HG03520 (cell line): ENCODE measurements around the gene ARAP1.

Source experiments
- ATAC-seq: cut with Tn5 transposase; IDR thresholded peaks from one replicate; pipeline ENCODE4 v1.9.1; 2021; ENCODE audit warnings: mild to moderate bottlenecking, moderate library complexity; ENCODE audit not compliant: unreplicated experiment

ARAP1 gene

DNA sequence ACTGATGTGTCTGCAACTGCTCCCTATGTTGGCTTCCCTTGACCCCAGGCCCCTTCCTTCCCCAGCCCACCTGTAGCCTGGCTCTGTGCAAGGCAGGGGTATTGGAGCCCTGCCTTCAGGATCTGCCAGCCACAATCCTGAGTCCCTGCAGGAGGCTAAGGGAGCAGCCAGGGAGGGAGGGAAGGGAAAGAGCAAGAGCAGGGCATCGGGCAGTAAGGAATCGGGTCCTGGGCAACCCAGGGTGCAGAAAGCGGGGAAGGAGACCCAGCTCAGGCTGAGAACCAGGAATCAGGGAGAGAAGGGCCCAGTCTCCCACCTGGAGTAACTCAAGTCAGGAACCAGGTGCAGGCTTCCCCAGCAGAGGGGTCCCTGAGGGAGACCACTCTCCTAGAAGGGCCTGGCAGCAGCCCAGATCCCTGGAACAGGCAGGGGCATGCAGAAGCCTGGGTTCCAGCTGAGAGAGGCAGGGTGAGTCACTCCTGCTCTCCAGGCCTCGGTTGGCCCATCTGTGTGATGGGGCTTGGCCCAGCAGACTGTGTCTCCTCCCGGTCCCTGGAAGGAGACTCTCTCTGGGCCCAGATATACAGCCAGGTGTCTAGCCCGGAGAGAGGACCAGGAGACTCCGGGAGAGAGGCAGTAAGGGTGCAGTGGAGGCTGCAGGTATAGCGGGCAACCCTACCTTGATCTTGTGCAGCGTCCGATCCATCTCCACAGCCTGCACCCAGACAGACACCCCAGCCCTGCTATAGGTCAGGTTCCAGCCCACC lies 28.3 kb upstream of the ARAP1 start:
- ATAC-seq: no peak

DNA sequence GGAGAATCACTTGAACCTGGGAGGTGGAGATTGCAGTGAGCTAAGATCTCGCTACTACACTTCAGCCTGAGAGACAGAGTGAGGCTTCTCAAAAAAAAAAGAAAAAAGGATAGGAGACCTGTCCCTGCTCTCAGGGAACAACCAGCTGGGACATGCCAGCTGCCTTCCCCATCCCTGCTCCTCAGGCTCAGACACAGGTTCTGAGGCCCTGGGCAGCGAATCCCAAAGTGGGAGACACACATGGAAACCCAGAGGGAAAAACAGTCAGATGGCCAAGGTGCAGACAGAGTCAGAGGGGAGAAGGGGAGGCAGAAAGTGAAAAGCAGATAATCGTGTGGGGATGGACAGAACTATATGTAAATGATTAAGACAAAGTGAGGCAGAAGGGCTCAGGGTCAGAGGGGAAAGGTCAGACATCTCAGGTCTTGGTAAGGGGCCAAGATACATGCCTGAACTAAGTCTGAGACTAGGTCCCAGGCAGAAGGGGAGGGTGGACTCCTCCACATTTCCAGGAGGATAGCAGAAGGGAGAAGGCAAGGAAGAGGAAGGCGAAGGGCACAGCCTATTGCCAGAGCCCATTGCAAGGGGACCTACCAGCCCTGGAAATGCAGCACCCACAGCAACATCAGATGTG lies 27.4 kb upstream of the ARAP1 start:
- ATAC-seq: no peak

DNA sequence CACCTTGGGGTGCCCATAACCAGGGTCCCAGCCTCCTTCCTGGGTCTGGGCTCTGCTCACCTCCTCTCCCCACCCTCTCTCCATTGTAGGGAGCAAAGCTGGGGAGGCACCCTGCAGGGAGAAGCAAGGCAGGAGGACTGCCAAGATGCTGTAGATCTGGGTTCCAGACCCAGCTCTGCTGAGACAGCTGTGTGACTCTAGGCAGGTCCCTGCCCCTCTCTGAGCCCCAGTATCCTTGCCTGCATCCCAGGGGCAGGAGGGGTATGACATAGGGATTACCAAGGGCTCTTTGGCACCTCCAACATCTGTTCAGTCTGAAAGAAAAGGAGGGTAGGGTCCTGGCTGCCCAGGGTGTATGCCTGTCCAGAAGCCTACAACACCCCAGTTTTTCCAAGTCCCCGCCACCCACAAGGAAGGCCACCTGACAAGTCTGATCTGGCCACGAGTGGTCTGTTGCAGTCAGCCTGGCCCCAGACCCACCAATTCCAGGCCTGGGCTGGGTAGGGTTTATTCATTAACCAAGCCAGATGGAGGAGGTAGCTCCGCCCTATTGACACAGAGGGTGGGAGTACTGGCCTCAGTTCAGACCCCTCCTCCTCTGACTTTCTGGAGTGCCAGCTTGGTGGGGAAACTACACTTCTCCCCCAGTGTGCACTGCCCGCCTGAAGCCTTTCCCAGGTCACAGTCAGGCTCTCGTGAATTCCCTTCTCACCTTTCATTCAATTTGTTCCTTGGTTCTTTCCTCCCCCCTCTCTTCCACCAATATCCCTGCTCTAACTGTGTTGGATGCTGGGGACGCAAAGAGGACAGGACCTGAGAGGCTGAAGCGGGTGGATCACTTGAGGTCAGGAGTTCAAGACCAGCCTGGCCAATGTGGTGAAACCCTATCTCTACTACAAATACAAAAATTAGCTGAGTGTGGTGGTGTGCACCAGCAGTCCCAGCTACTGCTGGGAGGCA lies 26.6 kb upstream of the ARAP1 start:
- no peak for ATAC-seq

DNA sequence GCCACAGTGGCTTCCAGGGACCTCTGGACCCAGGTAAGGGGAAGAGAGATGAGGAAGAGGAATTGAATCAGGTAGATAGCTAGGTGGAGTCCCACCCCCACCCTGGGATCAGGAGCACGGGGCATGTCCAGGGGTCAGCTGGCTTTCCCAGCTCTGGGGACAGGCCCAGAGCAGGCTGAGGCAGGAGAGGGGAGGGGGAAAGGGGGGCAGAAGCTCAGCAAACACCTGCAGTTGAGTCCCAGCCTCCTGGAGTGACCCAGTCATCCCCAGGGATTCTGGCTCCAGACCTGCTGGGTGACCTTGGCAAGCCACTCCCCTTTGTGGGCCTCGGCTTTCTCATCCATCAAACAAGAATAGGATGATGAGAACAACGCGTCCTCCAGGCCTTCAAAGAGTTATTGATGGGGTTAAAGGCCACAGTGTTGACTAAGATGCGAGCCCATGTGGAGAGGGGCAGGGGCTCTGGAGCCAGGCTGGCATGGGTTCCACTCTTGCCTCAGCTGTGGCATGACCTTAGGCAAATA lies 25.6 kb upstream of the ARAP1 start:
- ATAC-seq: no peak

DNA sequence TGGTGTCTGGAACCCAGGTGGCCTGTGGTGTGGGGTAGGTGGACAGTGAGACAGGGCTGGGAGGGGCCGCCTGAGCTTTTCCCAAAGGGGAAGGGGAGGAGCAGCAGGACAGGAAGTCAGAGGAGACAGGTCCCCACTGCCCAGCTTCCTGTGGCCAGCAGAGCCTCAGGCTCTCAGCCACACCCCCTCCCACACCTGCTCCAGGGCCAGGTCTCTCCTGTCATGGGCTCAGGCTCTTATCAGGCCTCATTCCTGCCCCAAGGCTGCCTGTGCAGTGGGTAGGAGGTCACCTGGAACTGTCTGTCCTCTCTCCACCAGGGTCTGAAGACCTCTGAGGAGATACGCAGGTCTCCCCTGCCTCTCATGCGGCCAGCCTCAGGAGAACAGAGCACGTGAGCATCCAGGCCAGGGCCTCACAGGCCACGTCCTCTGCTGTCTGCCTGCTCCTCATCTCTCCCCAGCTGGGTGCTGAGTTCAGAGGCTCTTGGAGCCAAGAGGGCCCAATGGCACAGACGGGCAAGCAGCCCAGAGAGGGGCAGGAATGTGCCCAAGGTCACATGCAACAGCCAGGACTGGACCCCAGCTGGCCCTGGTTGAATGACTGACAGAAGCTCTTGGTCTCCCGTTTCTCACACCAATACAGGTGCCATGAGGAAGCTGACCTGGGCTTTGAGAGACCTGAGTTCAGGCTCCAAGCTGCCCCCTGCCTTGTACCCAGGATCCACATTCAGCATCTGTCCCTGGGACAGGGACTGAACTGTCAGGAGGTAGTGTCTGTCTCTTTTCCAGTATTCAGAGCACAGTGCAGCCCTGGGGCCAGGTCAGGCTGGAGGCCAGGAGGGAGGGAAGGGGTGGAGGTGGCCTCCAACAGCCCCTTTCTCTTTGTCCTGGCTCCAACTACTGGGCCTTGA lies 24.9 kb upstream of the ARAP1 start:
- no peak for ATAC-seq

DNA sequence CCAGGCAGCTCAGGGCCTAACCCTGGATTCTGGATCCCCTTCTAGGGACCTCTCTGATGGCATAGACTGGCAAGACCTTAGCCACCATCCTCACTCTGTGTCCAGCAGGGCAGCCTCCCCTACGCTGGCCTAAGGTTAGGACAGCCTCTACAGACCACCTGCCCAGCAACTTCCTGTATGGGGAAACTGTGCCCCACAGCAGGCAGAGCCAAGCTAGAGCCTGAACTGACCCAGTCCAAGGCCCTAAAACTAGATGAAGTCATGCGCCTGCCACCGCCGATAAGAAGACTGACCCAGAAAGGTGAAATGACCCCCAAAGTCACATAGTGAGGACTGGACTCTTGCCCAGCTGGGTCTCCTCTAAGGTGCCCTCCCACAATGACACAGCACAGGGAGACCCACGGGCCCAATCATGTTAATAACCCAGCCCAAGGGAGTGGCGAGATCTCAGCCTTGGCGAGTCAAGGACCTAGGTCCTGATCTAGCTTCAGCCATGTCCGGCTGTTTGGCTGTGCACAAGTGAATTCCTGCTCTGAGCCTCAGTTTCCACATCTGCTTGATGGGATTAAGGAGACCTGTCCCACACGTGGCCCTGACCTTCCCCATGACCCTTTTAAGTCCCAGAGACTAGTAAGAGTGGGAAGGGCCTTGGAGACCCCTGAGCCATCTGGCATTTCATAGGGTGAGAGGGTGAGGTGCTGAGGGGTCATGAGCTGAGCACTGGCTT lies 24.1 kb upstream of the ARAP1 start:
- ATAC-seq: no peak

DNA sequence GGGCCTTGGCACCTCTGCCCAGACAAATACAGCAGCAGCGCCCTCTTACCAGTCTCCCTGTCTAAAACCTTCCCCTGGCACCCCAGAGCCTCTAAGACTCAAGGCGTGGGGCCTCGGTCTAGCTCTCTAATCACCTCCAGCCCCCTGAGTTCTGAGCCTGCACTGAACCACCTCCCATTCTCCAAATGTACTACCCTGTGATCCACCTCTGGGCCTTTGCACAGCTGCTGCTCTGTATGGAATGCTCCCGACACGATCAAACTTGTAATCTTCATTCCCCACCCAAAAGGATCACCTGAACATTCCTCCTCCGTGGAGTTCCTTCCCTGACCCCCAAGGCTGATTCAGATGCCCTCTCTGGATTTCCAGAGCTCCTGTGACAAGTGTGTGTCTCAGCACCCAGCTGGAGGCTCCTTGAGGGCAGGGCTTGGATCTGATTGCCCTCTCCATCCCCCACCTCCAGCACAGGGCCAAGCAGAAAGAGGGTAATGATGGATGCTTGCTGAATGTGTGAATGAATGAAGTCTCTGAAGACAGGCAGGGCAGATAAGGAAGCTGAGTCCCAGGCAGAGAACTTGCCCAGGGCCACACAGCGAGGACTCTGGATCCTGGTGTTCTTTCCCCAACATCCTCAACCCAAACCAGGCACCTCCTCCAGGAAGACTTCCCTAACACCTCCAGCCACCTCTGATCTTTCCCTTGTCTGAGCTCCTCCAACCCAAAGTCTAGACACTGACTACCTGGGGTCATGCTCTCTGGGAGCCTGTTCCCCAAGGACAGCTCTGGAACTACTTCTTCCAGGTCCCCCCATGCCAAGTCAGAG lies 23.3 kb upstream of the ARAP1 start:
- ATAC-seq: no peak

DNA sequence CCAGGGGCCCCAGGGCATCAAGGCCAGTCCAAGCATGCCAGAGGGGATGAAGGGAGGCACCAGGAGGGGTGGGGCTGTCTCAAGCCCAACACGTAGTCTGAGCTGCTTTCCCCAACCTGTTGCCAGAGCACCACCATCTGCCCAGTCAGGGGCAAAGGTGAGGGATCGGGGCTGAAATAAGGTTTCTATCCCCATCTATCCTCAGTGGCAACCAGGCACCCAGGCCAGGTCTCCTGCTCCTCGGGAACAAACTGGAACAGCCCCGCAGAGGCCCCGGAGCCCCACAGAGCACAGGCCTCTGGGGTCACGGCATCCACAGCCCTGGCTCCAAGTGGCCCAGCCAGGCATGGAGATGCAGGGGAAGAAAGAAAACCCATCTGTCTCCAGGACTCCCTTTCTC lies 22.3 kb upstream of the ARAP1 start:
- ATAC-seq: no peak

DNA sequence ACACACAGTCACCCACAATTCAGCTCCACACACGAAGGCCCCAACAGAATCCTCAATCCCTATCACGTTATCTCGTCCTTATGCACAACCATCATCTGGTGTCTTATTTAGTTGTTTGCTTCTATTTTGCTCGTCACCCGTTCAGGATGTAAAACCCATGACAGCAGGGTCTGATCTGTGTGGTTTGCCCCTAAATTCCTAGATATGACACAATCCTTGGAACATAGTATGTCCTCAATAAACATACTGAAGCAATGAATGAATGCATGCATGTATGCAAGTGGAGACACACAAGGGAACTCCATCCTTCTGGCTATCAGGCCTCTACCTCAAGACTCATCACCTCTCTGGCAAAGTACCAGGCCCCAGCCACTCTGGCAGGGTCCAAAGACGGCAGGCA lies 21.5 kb upstream of the ARAP1 start:
- ATAC-seq: no peak

DNA sequence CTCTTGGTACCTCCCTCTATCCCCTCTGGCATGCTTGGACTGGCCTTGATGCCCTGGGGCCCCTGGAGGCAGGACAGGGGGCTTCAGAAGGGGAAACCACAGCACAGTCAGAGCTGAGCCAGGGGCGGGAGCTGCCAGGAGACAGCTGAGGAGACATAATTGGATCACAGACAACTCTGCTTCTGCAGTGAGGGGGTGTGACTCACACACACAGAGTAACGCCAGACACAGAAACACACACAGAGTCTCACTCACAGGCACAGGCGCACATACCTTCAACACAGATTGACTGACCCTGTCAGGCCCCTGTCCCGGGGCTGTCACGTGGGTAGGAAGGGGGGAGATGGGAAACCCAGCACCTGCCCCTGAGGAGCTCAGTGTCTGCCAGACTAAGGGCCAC lies 21.1 kb upstream of the ARAP1 start:
- no peak for ATAC-seq

DNA sequence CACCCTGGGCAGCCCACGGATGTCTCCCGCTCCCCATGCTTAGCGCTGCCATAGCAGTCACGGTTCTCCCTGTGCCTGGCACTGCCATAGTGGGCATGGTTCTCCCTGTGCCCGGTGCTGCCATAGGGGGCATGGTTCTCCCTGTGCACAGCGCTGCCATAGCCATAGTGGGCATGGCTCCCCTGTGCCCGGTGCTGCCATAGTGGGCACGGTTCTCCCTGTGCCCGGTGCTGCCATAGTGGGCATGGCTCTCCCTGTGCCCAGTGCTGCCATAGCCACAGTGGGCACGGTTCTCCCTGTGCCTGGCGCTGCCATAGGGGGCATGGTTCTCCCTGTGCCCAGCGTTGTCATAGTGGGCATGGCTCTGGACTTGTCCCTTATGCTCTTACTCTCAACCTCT lies 19.9 kb upstream of the ARAP1 start:
- no peak for ATAC-seq

DNA sequence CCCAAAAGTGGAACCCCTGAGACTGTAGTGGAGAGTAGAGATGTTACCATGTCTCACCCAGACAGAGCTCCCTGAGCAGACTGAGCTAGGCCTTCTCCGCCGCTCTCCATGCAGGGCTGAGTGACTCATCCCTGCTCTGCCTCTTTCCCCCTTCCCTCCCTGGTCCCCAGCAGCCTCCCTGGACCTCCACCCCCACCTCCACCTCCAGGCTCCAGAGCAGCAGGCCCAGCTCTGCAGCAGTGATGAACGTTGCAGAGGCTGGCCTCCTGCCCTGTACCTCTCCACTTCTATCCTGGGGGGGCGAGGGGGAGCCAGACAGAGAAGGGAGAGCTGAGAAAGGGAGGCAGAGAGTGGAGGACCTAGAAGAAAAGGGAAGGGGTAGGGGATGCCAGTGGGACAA lies 19.3 kb upstream of the ARAP1 start:
- no peak for ATAC-seq

DNA sequence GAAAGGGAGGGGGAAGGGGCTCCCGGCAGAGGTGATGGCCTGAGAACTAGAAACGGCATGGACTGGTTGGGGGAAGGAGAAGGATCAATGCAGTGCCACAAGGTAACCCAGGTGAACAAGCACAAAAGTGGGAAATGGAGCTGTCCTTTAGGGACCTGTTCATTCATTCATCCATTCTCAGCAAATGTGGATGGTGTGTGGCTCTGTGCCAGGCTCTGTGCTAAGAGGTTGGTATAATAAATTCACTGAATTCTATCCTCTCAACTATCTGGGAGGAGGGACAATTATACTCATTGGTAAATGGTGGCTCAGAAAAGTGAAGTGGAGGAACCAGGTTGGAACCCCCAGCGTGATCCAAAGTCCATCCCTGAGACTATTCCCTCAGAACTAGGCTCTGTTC lies 18.6 kb upstream of the ARAP1 start:
- ATAC-seq: no peak

DNA sequence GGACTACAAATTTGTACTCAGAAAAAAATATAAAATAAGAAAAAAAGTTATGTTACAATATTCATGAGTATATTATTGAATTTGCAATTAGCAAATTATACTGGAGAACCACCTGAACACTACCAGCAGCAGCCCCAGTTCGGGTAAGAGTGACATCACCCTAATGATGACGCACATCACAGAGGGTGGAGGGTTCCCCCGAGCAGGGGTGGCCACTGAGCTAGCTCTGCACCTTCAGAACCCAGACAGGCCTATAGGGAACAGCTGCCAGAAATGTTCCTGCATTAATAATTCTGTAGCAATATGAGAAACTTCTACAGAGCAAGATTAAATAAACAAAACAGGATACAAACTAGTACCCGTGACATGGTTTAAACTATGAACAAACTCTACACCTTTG lies 17.5 kb upstream of the ARAP1 start:
- ATAC-seq: no peak

DNA sequence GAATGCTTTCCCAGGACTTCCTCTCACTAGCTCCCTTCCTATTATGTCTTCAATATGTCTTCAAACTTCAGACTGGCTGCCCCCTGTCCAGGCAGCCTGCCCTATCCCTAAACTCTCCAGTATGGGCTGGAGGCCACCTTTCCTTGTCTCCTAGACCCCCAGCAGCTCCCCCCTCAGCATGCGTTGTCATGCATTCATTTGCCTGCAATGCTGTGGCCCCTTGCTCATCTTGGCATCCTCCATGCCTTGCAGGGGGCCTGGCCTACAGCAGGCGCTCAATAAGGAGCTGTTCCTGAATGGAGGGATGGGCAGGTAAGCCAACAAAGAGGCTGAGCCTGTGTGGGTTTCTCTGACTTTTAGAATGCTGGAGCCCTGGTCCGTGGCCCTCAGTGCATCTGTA lies 16.4 kb upstream of the ARAP1 start:
- no peak for ATAC-seq

DNA sequence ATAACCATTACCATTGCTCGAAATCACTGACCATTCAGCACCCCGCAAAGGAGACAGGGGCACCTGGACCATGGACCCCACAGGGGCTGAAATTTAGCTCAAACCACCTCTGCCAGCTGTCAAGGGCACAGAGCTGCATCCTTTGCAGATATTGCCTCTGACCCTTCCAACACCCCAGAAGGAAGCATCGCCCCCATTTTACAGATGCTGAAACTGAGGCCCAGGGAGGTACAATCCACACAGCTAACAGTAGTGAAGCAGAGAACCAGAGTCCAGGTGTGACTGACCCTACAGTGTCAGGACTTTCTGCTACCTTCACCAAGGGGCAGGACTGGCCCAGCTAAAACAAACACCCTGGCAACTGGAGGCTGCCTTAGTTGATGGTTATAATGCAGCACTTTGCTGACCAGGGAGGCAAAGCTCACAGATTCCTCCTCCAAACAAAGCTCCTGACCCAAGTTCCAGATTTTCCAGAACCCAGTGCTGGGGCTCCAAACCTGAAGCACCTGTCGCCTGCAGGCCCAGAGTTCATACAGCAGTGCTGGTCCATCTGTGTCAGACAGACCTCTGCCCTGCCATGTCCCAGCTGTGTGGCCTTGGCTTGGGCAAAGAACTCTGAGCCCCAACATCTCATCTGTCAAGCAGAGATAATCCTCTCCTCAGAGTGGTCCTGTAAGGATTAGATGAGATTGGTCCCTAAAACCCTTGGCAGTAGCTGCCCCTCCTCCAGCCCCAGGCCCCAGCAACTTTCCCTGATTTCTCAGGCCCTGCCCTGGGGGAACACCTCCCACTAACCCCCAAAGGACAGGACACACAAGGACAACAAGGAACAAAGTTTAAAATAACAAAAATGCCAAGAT lies 15.2 kb upstream of the ARAP1 start:
- ATAC-seq: no peak

DNA sequence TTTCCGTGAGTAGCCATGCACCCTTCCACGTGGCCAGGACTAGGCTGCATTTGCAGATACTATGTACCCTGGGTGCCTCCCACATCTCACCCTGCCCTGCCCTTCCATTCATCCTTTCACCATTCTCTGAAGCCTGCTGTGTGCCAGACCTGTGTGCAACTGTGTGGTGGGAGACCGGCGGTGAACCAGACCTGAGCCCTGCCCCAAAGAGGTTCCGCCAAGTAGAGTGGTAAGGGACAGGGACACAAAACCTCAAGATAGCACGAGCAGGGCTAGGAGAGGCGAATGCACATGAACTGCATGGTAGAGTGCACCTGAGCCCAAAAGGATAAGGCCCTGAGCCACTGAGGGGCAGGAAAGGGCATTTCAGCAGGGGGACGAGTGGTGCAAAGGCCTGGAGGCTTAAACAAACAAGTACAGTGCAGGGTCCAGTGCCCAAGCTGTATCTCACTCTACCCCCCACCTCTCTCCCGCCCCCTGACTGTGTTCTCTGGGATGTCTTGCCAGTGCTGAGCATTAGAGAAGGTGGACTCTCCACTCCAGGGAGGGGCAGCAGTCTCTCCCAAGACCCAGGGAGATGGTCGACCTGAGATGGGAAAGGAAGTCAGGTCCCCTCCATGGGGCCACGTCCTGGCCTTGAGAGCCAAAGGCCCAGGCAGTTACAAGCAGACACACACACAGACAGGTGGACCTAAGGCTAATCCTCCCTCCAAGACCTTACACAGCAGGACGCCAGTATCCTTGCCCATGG lies 14.1 kb upstream of the ARAP1 start:
- no peak for ATAC-seq
